Mammary epithelial cell (primary cell): ENCODE measurements around the gene THRA.

Source experiments
- CTCF ChIP-seq, 2 donors: IDR thresholded peaks in 1 of 2; conservative IDR thresholded peaks in 1 of 2; 2 replicates each; pipeline ENCODE4 v1.5.1; 2011 to 2012; ENCODE audit warnings: inconsistent platforms in 2 of 2, low read length in 2 of 2, mild to moderate bottlenecking in 2 of 2, control low read depth in 1 of 2, low read depth in 1 of 2; ENCODE audit not compliant: insufficient read depth in 1 of 2; ENCODE audit errors: extremely low read depth in 1 of 2
- EZH2 ChIP-seq: IDR thresholded peaks from 2 replicates; pipeline ENCODE4 v1.6.1; 2012; ENCODE audit warnings: low read length, inconsistent platforms, borderline replicate concordance

- TF ChIP-seq CTCF (conservative IDR thresholded peaks at IDR 0.05 in 1 of 2, IDR thresholded peaks at IDR 0.05 in 1 of 2; ENCODE audit: extremely low read depth in 1 of 2, insufficient read depth in 1 of 2, low read depth in 1 of 2, low read length in 2 of 2) (no peak), EZH2 (no peak)
These were observed 1.3 kb downstream of the THRA start for GRCh38 chr17:40063901-40064531.
